Measurements from ENCODE around the gene RALY.

RALY gene

DNA sequence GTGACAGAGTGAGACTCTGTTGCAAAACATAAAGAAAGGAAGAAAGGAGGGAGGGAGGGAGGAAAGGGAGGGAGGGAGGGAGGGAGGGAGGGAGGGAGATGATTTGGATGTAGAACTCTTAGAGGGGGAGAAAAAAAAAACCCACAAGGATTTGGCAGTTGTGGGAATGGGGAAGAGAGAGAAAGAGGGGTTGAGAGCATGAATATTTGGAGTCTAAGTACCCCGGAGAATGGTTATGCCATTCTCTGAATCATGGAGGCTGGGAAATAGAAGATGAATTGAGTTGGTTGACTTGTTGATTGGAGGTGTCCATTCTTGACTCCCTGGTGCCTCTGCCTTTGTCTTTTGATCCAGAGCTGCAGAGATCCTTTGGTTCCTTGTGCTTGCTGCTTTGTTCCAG is 35.7 kb downstream of the RALY start:
- H3K27ac ChIP-seq = no peak overlapping the region
- TF ChIP-seq CTCF (conservative IDR thresholded peaks at IDR 0.05) = no peak

DNA sequence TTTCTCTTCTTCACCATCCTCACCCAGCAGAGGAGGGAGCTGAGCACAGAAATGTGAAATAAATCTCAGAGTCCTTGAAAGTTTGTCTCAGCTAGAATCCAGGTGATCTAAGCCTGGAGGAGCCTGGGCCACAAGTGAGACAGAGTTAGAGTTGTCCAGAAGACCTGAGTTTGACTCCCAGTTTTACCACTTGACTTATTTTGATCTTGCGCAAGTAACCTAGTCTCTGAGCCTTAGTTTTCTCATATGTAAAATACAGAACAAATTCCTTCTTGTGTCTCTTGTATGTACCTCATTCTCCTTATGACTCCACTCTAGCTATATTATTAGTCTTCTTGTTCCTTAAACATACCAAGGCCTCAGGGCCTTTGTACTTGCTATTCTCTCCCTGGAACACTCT is 36.7 kb downstream of the RALY start:
- no peak overlapping the region for H3K27ac ChIP-seq
- no peak for TF ChIP-seq CTCF (conservative IDR thresholded peaks at IDR 0.05)

GRCh38 chr20:34033903-34034302 is 40.2 kb downstream of the RALY start:
- no peak for TF ChIP-seq CTCF (conservative IDR thresholded peaks at IDR 0.05)

DNA sequence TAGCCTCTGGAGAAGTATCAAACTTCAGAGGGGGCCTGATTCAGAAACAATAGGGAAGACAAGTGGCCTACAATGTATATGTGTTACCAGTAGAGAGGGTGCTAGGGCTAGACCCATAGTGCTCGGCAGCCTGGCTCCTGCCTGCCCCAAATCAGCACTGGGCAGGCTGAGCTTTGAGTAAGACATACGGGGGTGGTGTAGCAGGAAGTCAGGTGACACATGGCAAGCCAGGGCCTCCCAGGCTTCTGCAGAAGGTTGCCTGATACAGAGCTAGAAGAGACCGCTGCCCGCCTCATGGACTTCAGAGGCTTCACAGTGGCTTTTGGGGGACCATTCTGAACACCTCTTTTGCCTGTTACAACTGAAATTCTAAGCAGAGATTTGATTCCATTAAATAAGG is 43.4 kb downstream of the RALY start:
- H3K27ac ChIP-seq = no peak overlapping the region
- TF ChIP-seq CTCF (conservative IDR thresholded peaks at IDR 0.05) = no peak

More at GRCh38 chr20:34033903-34034302, 40.2 kb downstream of the RALY start:
- H3K27ac ChIP-seq = no peak overlapping the region

- H3K27ac ChIP-seq = no peak overlapping the region
- no peak for TF ChIP-seq CTCF (conservative IDR thresholded peaks at IDR 0.05)
Measured at GRCh38 chr20:34037767-34038166, 44.1 kb downstream of the RALY start.

DNA sequence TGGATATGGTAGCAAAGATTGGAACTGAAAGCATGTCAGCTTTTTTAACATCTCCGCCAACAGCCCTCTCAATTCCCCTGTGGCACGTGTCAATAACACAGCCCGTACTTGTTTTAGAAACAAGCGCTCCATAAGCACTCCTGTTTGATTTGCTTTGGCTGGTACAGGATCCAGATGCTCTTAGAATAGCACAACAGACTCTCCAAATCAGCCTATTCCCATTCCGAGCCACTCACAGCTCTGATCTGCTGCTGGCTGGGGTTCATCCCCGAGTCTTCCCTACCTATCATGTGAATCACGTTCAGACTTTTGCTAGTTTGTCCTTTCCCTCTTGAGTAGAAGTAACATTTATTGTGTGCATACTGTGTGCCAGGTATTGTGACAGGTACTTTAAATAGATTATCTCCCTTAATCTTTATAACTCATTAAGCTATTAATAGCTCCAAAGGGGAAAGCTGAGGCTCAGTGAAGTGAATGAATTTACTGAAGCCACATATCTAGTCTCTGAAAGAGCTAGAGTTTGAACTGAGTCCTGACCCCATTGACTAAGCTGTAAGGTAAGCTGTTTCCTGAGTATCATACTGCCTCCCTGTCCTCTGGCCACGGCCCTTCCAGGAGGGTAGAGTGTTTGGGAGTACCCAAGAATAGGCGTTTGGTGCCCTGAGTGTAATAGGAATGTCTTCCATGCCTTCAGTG is 46.7 kb downstream of the RALY start:
- no peak overlapping the region for H3K27ac ChIP-seq
- TF ChIP-seq CTCF (conservative IDR thresholded peaks at IDR 0.05) = no peak

- H3K27ac ChIP-seq = no peak overlapping the region
- no peak for TF ChIP-seq CTCF (conservative IDR thresholded peaks at IDR 0.05)
Measured at GRCh38 chr20:34041226-34041625, 47.5 kb downstream of the RALY start.
